Mesenchymal stem cell (in vitro differentiated cells and primary cell): ENCODE data around the gene ATP9A.

ENCODE experiments used
- DNase-seq: peaks from one replicate; pipeline ENCODE4 v3.0.0-alpha.2; 2013
- H2AFZ ChIP-seq: one replicate; pipeline ENCODE4 v1.6.1; 2013; ENCODE audit warnings: low read depth, mild to moderate bottlenecking, control low read depth, inconsistent platforms, low read length, moderate library complexity
- H2AK5ac ChIP-seq: 2 replicates; pipeline ENCODE4 v1.6.1; 2013; ENCODE audit warnings: low read length, moderate library complexity, mild to moderate bottlenecking, inconsistent platforms; ENCODE audit not compliant: severe bottlenecking
- H2BK120ac ChIP-seq: one replicate; pipeline ENCODE4 v1.6.1; 2013; ENCODE audit warnings: low read depth, mild to moderate bottlenecking, inconsistent platforms, low read length, moderate library complexity
- H2BK12ac ChIP-seq, 2 experiments: one replicate each; pipeline ENCODE4 v1.6.1; 2013; ENCODE audit warnings: inconsistent platforms in 2 of 2, low read length in 2 of 2, mild to moderate bottlenecking in 2 of 2, moderate library complexity in 2 of 2, control low read depth in 1 of 2
- H2BK15ac ChIP-seq: one replicate; pipeline ENCODE4 v1.6.1; 2013; ENCODE audit warnings: mild to moderate bottlenecking, low read depth, inconsistent platforms; ENCODE audit not compliant: poor library complexity, severe bottlenecking
- H2BK5ac ChIP-seq: 2 replicates; pipeline ENCODE4 v1.6.1; 2013; ENCODE audit warnings: low read depth, mild to moderate bottlenecking, low read length, control low read depth, inconsistent platforms; ENCODE audit not compliant: poor library complexity, severe bottlenecking
- H3K14ac ChIP-seq, 2 experiments: one replicate each; pipeline ENCODE4 v1.6.1; 2013; ENCODE audit warnings: inconsistent platforms in 2 of 2, low read length in 2 of 2, control low read depth in 1 of 2, mild to moderate bottlenecking in 1 of 2, moderate library complexity in 1 of 2
- H3K18ac ChIP-seq, 2 experiments: one replicate each; pipeline ENCODE4 v1.6.1; 2013; ENCODE audit warnings: inconsistent platforms in 2 of 2, low read length in 2 of 2, control low read depth in 1 of 2, low read depth in 1 of 2, mild to moderate bottlenecking in 1 of 2
- H3K23ac ChIP-seq, 2 experiments: one replicate each; pipeline ENCODE4 v1.6.1; 2013; ENCODE audit warnings: inconsistent platforms in 2 of 2, low read length in 2 of 2, mild to moderate bottlenecking in 2 of 2, moderate library complexity in 2 of 2, control low read depth in 1 of 2
- H3K27ac ChIP-seq: 2 replicates; pipeline ENCODE4 v1.5.1; 2013; ENCODE audit warnings: mild to moderate bottlenecking, moderate library complexity, low read length, control low read depth, inconsistent platforms; ENCODE audit not compliant: poor library complexity, severe bottlenecking
- H3K27me3 ChIP-seq, 2 experiments: 2 replicates each; pipeline versions ENCODE4 v1.6.1 to v1.7.0; 2013; ENCODE audit warnings: low read length in 2 of 2, mild to moderate bottlenecking in 2 of 2, moderate library complexity in 2 of 2, control low read depth in 1 of 2, inconsistent platforms in 1 of 2; ENCODE audit not compliant: control insufficient read depth in 1 of 2, insufficient read depth in 1 of 2
- H3K36me3 ChIP-seq, 2 experiments: 2 replicates each; pipeline versions ENCODE4 v1.6.1 to v1.7.0; 2013; ENCODE audit warnings: low read length in 2 of 2, control low read depth in 1 of 2, inconsistent platforms in 1 of 2, low read depth in 1 of 2, mild to moderate bottlenecking in 1 of 2; ENCODE audit not compliant: insufficient read depth in 2 of 2, control insufficient read depth in 1 of 2
- H3K4ac ChIP-seq, 2 experiments: one replicate each; pipeline ENCODE4 v1.6.1; 2013; ENCODE audit warnings: inconsistent platforms in 2 of 2, low read length in 2 of 2, mild to moderate bottlenecking in 2 of 2, moderate library complexity in 2 of 2, control low read depth in 1 of 2, low read depth in 1 of 2
- H3K4me1 ChIP-seq: 2 replicates; pipeline ENCODE4 v1.6.1; 2013; ENCODE audit warnings: low read depth, low read length, control low read depth; ENCODE audit not compliant: control insufficient read depth, insufficient read depth
- H3K4me2 ChIP-seq: 2 replicates; pipeline ENCODE4 v1.6.1; 2013; ENCODE audit warnings: low read length, mild to moderate bottlenecking, inconsistent platforms; ENCODE audit not compliant: poor library complexity, severe bottlenecking
- H3K4me3 ChIP-seq, 2 experiments: 2 replicates each; pipeline versions ENCODE4 v1.5.1 to v1.7.0; 2013; ENCODE audit warnings: low read length in 2 of 2, mild to moderate bottlenecking in 2 of 2, control low read depth in 1 of 2, low read depth in 1 of 2; ENCODE audit not compliant: insufficient read depth in 1 of 2
- H3K79me1 ChIP-seq: replicated peaks from 2 replicates; pipeline ENCODE4 v1.6.1; 2013; ENCODE audit warnings: mild to moderate bottlenecking, control low read depth, low read length, inconsistent platforms; ENCODE audit not compliant: poor library complexity, severe bottlenecking
- H3K9ac ChIP-seq: 2 replicates; pipeline ENCODE4 v1.7.0; 2013; ENCODE audit warnings: mild to moderate bottlenecking, low read length, moderate library complexity
- H3K9me3 ChIP-seq: 2 replicates; pipeline ENCODE4 v1.7.0; 2013; ENCODE audit warnings: mild to moderate bottlenecking, low read length; ENCODE audit not compliant: control insufficient read depth
- H4K8ac ChIP-seq: one replicate; pipeline ENCODE4 v1.6.1; 2013; ENCODE audit warnings: inconsistent platforms, mild to moderate bottlenecking, low read length, moderate library complexity
- H4K91ac ChIP-seq: one replicate; pipeline ENCODE4 v1.6.1; 2013; ENCODE audit warnings: mild to moderate bottlenecking, low read length, inconsistent platforms
- WGBS: methylation state at CpG from one replicate; pipeline ENCODE4 v1.1.7; 2013; ENCODE audit warnings: mixed read lengths; 5-methylcytosine and 5-hydroxymethylcytosine counted together

ATP9A gene

DNA sequence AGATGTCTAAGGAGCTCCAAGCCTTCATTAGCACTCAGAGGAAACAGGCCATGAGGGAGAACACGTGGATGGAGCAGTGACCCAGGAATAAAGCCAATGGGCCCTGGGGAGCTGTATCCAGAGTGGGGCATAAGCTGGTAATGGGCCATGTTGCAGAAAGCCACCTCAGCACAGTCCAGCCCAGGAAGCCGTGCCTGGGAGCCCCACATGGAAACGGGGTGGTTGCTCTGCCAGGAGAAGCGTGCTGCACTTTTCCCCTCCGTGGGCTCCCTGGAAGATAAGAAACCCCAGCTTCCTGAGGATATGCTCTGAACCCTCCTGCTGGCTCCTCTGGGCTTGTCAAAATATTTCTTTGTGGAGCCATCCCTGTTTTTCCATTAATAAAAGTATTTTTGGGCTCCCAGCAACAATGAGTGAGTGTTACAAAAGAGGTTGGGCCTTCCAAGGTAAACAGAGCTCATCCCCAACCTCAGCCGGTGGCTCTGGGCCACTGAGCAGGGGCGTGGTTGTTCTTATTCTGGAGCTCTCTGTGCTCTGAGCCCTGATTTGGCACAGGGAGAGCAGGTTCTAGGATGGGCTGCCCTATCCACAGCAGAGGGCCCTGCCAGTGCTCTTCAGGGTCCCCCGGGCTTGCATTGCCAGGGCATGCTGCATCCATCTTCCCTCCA lies 194.5 kb downstream of the ATP9A start:
- H2AK5ac ChIP-seq, result no peak overlapping the region
- no peak for DNase-seq
- no peak overlapping the region for H4K8ac ChIP-seq
- 83% methylated on average over 8 of the region's 8 CpGs for WGBS
- H3K4me1 ChIP-seq, result peaks cover 2% of the 10 kb centered on the region
- peaks cover 20% of the 10 kb centered on the region for H3K9me3 ChIP-seq
- H3K14ac ChIP-seq, result no peak overlapping the region
- no peak overlapping the region for H2BK5ac ChIP-seq
- no peak overlapping the region for H2AFZ ChIP-seq
- H3K79me1 ChIP-seq, result no peaks in the 10 kb centered on the region
- H3K36me3 ChIP-seq, result no peaks in the 10 kb centered on the region
- no peak overlapping the region for H4K91ac ChIP-seq
- H3K23ac ChIP-seq, result no peak overlapping the region
- H2BK12ac ChIP-seq, result no peak overlapping the region
- no peak overlapping the region for H2BK120ac ChIP-seq
- H2BK15ac ChIP-seq, result peak overlapping the region; percentile 62
- H3K18ac ChIP-seq, result no peak overlapping the region
- H3K4me2 ChIP-seq, result no peak overlapping the region
- H3K27ac ChIP-seq, result no peak overlapping the region
- no peak overlapping the region for H3K4me3 ChIP-seq
- no peak overlapping the region for H3K4ac ChIP-seq
- peak overlapping the region; percentile 2 for H3K9ac ChIP-seq
- H3K27me3 ChIP-seq, result peaks cover 15 to 23% of the 10 kb centered on the region in 2 experiments

GRCh38 chr20:51571460-51571794 lies 196.8 kb downstream of the ATP9A start:
- no peak overlapping the region for H2BK120ac ChIP-seq
- H3K36me3 ChIP-seq, result no peaks in the 10 kb centered on the region
- peaks cover 15% of the 10 kb centered on the region for H3K9me3 ChIP-seq
- no peak for DNase-seq
- no peak overlapping the region for H3K14ac ChIP-seq
- H2BK15ac ChIP-seq, result no peak overlapping the region
- H3K4me2 ChIP-seq, result no peak overlapping the region
- H2AK5ac ChIP-seq, result no peak overlapping the region
- H3K23ac ChIP-seq, result no peak overlapping the region
- H3K4ac ChIP-seq, result no peak overlapping the region
- H4K8ac ChIP-seq, result no peak overlapping the region
- H2BK5ac ChIP-seq, result no peak overlapping the region
- no peaks in the 10 kb centered on the region for H3K79me1 ChIP-seq
- no peak overlapping the region for H4K91ac ChIP-seq
- H3K9ac ChIP-seq, result no peak overlapping the region
- H2AFZ ChIP-seq, result no peak overlapping the region
- no peak overlapping the region for H2BK12ac ChIP-seq
- H3K4me1 ChIP-seq, result no peaks in the 10 kb centered on the region
- peaks cover 15 to 27% of the 10 kb centered on the region in 2 experiments for H3K27me3 ChIP-seq
- no peak overlapping the region for H3K18ac ChIP-seq
- H3K27ac ChIP-seq, result no peak overlapping the region
- H3K4me3 ChIP-seq, result no peak overlapping the region
- 84% methylated on average over 4 of the region's 4 CpGs for WGBS

GRCh38 chr20:51570739-51571459 lies 197.3 kb downstream of the ATP9A start:
- Histone ChIP-seq H3K27ac (no peak overlapping the region), H2BK120ac (no peak overlapping the region), H3K27me3 (peaks cover 15 to 27% of the 10 kb centered on the region in 2 experiments), H3K23ac (no peak overlapping the region), H3K4me1 (no peaks in the 10 kb centered on the region), H3K4me2 (no peak overlapping the region), H2BK5ac (no peak overlapping the region), H3K9ac (peak overlapping the region; percentile 64), H4K91ac (no peak overlapping the region), H2BK12ac (no peak overlapping the region), H3K36me3 (no peaks in the 10 kb centered on the region), H4K8ac (no peak overlapping the region), H3K4me3 (peak overlapping the region in 1 of 2 experiments; percentile 49), H2AK5ac (no peak overlapping the region), H2AFZ (no peak overlapping the region), H2BK15ac (no peak overlapping the region), H3K18ac (no peak overlapping the region), H3K79me1 (no peaks in the 10 kb centered on the region), H3K4ac (no peak overlapping the region), H3K9me3 (peaks cover 10% of the 10 kb centered on the region), H3K14ac (no peak overlapping the region)
- WGBS, result 65% methylated on average over 13 of the region's 16 CpGs
- DNase-seq, result no peak

DNA sequence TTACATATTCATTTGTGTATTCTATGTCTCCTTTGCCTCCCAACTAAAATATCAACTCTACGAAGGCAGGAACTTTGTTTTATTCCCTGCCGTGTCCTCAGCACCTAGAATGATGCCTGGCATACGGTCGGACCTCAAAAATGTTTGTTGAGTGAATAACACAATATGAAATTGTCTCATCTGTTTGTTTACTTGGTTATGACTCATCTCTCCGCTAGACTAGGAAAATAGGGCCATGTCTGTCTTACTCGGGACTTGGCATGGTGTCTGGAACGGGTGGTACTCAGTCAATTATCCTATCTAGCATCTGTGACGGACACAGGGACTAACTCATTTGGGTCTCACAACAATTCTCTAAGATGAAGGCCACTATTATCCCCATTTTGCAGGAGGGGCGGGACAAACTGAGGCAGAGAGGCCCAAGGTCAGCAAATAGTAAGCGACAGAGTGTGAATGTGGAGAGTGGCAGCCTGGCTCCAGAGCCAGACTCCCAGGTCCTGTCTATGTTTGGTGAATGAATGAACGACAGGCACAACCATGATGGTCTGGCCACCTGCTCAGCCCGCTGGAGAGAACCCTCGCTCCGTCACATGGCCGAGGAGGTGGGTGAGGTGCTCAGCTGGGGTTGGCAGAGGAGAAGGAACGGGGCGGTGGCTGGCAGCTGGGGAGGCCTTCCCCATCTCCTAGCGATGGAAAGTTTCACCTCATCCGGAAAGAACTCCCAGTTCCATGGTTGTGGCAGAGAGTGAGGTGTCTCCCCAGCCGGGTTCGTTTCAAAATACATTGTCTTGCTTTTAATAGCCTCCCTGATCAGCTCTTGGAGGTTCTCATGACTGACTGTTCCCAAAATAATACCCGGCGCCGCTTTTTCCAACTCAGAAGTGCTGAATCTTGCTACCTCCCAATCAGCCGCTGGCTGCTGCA lies 198.1 kb downstream of the ATP9A start:
- peaks cover 4% of the 10 kb centered on the region for H3K9me3 ChIP-seq
- H3K23ac ChIP-seq, result no peak overlapping the region
- H2BK12ac ChIP-seq, result no peak overlapping the region
- peak; percentile 41 for DNase-seq
- H3K27ac ChIP-seq, result no peak overlapping the region
- H3K9ac ChIP-seq, result peak overlapping the region; percentile 64
- no peak overlapping the region for H4K91ac ChIP-seq
- no peak overlapping the region for H2AK5ac ChIP-seq
- peaks cover 2% of the 10 kb centered on the region for H3K4me1 ChIP-seq
- H2AFZ ChIP-seq, result no peak overlapping the region
- H3K79me1 ChIP-seq, result no peaks in the 10 kb centered on the region
- H3K27me3 ChIP-seq, result peaks cover 15 to 27% of the 10 kb centered on the region in 2 experiments
- no peak overlapping the region for H2BK120ac ChIP-seq
- H3K4me2 ChIP-seq, result no peak overlapping the region
- H2BK5ac ChIP-seq, result no peak overlapping the region
- H3K4ac ChIP-seq, result no peak overlapping the region
- H2BK15ac ChIP-seq, result no peak overlapping the region
- peak overlapping the region in 1 of 2 experiments; percentile 49 for H3K4me3 ChIP-seq
- 81% methylated on average over 24 of the region's 25 CpGs for WGBS
- no peak overlapping the region for H3K18ac ChIP-seq
- H3K36me3 ChIP-seq, result no peaks in the 10 kb centered on the region
- H4K8ac ChIP-seq, result no peak overlapping the region
- no peak overlapping the region for H3K14ac ChIP-seq
